HL-60/S4 (cell line): ENCODE measurements around the gene PLBD1.

ENCODE experiments used
- in situ Hi-C: fragments of 300-500 bp; cut with MboI; formaldehyde crosslinking; loops from 2 replicates; pipeline ENCODE4 v1.14.3; 2022; ENCODE audit warnings: low sequenced_read_pairs

PLBD1 gene, protein sequence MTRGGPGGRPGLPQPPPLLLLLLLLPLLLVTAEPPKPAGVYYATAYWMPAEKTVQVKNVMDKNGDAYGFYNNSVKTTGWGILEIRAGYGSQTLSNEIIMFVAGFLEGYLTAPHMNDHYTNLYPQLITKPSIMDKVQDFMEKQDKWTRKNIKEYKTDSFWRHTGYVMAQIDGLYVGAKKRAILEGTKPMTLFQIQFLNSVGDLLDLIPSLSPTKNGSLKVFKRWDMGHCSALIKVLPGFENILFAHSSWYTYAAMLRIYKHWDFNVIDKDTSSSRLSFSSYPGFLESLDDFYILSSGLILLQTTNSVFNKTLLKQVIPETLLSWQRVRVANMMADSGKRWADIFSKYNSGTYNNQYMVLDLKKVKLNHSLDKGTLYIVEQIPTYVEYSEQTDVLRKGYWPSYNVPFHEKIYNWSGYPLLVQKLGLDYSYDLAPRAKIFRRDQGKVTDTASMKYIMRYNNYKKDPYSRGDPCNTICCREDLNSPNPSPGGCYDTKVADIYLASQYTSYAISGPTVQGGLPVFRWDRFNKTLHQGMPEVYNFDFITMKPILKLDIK

DNA sequence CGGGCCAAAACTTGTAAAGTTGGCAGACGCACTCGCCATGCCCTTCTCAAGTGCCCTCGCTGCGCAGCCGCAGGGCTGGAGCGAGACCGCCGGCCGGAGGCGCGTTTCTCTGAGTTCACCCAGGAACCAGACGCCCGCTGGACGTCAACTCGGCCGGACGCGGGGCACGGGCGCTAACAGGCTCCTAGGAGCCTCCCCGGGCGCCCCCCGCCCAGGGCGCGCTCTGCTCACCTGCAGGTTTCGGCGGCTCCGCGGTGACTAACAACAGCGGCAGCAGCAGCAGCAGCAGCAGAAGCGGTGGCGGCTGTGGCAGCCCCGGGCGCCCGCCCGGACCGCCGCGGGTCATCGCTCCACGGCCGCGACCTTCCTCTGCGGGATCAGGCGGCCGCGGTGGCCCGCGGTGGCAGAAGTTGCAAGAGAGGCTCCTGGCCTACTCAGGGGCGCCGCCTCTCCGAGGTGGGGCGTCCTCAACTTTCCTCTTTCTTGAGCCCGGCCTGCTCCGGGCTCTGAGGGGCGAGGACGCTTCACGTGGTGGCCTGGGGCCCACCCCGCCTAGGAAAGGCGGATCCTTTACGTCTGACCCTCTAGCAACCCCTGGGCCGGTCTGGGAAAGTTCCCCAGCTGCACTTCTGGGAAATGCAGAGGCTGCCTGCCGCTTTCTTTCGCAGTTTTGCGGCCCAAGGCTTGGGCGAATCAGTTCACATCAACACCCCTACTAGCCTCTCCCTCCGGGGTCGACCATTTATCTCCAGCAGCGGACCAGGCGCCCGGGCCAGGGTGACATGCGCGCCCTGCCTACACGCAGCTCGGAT is at the start of gene PLBD1:
Gene PLBD1 (minus strand): TSS at position 533 of the 812 bp plus-strand sequence. CDS start 187 bp downstream, at position 346.
- in situ Hi-C loops, result no loop called here

DNA sequence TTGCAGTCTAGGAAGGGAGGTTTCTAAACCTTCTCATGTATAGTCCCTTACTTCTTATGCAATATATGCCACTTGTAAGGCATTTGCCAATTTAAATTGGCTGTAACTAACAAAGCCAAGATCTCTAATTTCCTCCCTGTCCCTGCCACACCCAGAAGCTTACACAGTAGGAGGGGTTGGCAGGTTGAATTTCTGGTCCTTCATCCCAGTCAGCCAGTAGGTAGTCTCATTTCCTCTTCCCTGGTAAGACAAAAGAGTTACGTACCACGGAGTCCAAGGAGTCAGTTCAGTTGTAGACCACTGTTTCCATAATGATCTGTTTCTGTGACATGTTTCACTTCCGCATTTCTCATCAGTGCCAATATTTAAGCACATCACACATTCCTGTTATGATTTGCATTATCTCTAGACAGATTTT is 47.0 kb upstream of the PLBD1 start:
- in situ Hi-C loops, result no loop called here

DNA sequence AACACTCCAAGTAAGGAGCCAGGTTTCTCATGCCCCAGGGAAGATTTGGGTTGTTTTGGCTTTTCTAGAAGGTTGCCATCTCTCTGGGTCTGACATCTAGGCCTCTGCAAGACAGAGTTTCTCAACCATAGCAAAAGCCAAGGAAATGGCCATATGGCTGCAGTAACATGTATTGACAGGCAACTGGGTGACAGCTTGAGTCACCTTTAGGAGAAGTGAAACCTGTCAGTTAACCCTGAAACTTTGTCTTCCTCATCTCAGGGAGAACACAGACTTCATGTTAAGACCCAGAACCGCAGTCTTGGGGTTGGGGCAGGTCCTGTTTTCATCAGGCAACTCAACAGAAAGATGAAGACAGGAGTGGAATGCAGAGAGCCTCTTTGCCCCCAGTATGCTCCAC is 46.0 kb upstream of the PLBD1 start:
- in situ Hi-C loops, result no loop called here

DNA sequence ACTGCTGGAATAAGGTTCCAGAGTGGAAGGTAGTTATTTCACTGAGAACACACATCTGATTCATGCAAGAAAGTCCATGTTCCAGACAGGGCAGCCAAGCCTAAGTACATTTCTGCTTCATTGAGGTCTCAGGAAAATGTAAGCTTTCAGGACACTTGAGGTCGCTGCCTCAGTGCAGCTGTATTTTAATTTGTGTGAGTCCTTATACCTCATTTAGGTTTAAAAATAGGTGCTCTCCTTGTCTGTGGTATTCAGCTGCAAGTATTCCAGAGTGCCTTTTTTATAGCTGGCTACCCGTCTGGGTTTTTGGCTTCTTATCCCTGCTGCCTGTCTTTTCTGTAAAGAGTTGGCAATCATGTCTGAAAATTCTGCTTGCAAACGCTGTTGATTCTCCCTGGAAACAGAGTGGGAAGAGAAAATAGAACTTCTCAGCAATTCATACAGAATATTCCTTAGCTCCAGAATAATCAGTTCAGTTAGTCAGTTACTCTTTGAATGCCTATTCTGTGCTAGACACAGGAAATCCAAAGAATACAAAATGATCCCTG is 45.3 kb upstream of the PLBD1 start:
- in situ Hi-C loops, result no loop called here

DNA sequence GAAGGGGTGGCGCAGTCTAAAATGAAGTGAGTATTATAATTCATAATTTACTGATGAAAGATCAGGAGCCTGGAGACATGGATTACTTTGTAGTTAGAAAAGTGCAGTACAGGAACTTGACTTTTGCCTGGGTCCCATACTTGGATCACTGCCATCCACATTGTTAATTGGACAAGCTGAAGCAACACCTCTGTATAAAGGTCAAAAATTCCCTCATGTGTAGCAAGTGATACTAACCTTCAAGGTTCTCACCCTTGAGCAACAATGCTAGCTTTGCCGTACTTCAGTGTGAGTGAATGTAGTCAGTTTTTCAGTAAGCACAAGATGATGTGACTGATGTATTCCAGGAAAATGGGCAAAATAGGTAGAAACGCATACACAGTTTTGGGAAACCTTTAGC is 44.6 kb upstream of the PLBD1 start:
- in situ Hi-C loops, result no loop called here

DNA sequence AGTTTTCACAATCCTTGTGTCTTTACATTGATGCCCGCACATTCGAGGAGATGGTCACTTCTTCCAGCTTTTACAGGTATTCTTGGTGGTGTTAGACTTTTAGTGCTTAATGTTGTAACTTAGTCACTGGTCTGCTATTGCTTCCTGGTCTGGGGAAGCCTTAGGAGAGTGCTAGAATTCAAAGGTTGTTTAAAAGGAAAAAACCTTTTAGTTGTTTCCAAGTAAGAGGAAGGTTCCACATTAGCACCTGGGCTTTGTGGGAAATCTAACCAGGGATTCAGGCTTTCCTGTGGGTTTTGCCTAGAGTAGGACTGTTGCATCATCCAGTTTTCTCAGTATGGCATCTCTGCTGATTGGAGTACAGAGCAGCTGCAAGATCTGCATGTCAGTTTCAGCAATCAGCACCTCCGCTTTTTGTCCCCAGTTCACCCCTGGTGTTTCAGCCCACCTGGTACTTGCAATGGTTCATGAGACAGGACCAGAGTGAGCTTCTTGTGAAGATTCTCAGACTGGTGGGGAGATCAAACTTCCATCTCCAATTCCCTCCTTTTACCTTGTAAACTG is 44.0 kb upstream of the PLBD1 start:
- in situ Hi-C loops, result no loop called here

DNA sequence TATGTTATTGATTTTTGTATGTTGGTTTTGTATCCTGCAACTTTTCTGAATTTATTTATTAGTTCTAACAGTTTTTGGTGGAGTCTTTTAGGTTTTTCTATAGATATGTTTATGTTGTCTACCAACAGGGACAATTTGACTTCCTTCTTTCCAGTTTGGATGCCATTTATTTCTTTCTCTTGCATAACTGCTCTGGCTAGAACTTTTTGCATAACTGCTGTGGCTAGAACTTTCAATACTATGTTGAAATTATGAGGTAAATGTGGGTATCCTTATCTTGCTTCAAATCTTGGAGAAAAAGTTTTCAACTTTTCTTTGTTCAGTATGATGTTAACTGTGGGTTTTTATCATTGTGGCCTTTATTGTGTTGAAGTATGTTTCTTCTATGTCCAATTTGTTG is 39.9 kb upstream of the PLBD1 start:
- in situ Hi-C loops, result no loop called here

DNA sequence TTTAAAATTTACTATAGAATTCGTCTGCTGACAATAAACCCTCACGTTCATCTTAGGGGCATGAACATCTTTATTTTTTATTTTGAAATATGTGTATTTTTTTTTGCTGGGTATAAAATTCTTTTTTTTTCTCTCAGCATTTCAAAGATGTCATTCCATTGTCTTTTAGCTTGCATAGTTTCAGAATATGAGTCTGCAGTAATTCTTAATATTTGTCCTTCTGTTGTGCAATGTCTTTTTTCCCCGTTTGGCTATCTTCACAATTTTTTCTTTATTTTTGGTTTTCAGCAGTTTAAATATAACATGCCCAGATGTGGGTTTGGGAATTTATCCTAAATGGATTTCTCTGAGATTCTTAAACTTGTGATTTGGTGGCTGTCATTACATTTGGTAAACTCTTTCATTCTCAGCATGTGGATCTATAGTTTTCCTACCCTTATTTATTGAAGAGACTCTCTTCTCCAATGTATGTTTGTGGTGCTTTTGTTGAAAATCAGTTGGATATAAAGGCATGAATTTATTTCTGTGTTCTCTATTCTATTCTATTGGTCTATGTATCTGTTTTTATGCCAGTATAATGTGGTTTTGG is 37.8 kb upstream of the PLBD1 start:
- in situ Hi-C loops, result no loop called here

DNA sequence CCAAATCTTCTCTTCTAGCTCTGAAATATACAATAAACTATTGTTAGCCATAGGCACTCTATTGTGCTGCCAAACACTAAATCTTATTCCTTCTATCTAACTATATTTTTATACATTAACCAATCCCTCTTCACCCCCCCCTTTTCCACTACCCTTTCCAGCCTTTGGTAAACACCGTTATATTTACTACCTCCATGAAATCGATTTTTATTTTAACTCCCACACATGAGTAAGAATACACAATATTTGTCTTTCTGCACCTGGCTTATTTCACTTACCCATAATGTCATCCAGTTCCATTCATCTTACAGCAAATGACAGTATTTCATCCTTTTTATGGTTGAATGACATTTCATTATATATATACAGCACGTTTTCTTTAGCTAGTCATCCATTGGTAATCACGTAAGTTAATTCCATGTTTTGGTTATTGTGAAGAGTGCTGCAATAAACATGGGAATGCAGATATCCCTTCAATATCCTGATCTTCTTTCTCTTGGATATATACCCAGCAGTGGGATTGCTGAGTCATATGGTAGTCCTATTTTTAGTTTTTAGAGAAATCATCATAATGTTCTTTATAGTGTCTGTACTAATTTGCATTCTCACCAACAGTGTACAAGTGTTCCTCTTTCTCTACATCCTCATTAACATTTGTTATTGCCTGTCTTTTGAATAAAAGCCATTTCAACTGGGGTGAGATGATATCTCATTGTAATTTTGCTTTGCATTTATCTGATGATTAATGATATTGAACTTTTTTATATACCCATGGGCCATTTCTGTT is 34.2 kb upstream of the PLBD1 start:
- in situ Hi-C loops, result no loop called here

DNA sequence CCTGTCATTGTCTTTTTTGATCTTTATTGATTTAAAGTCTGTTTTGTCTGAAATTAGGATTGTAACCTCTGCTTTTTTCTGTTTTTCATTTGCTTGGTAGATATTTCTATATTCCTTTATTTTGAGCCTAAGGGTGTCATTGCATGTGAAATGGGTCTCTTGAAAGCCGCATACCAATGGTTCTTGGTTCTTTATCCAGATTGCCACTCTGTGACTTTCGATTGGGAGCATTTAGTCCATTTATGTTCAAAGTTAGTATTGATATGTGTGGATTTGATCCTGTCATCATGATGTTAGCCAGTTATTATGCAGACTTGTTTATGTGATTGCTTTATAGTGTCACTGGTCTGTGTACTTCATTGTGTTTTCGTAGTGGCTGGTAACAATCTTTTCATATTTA is 29.8 kb upstream of the PLBD1 start:
- in situ Hi-C loops, result no loop called here

DNA sequence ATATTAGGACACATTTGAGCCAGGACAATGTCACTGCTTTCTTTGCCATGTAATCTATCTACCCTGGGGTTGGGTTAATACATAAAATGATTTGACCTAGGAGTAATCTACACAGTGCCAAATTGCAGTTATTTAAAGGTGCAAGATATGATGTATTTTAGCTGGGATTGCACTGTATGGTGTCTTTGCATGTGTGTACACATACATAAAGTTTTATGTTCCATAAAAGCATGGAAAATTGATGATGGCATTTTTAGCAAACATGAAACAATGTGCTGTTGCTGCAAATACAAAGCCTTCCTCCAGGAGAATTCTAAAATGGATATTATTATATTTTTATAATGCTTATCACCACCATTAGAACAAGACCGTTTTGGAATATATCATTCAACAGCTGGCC is 24.0 kb upstream of the PLBD1 start:
- in situ Hi-C loops, result no loop called here

DNA sequence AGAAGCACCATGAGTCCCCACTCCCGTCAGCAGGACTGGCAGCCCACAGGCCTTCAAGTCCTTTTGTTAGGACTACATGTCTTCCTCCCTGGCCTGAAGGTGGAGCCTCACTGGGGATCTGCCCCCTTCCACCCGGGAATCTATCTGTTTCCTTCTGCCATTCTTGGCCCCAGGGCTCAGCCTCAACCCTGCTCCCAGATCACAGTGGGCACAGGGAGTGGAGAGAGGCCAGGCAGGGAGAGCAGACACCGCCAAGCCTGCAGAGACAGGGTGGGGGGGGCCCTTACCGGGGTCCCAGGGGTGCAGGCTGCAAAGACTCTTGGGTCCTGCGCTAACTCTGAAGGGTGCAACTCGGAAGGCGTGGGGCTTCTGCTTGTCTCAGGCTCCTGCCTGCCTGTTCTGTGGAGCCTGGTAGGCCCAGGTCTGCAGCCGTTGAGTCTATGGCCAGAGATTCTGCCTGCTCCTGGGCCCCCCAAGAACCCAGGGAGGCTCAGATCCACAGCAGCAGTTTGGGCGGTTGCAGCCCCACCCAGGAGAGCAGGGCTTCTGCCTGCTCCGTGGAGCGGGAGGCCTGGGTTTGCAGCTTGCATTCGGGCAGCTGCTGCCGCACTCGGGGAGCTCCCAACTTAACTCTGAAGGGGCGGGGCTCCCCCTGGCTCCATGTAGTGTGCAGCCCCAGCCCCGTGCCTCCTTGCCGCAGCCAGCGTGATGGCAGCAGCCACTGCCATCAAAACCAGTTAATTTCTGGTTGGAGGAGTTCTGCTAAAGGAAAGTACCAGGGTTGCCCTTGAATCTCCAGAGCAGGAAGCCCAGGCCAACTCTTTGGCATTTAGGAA is 21.7 kb upstream of the PLBD1 start:
- in situ Hi-C loops, result no loop called here

DNA sequence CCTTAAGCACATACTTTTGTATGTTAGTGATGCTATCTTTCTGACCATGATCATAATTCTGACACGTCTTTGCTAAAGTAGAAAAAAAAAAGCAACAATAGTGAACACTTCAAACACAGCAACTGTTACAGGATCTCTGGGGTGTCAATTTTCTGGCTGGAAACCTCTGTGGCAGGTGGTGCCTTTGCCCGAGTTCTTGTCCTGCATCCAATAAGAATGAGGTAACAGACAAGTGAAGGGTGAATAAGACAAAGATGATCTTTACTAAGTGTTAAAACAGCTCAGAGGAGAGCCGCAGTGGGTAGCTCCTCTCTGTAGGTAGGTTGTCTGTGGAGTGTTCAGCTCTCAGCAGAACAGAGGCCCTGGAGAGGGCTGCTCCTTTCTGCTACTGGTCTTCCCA is 20.9 kb upstream of the PLBD1 start:
- in situ Hi-C loops, result no loop called here

DNA sequence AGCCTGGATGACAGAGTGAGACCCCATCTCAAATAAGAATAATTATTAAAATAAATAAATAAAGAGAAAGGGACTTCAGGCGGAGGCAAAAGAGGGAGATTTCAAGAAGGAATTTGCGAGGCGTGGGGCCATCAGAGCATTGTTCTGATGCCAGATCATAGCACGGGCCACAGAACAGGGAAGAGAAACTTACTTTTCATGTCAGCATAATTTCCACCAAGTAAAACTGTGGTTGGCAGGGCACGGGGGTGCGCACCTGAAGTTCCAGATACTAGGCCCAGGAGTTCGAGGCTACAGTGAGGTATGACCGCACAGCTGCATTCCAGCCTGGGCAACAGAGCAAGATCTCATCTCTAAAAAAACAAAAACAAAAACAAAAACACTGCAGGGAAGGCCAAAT is 11.0 kb upstream of the PLBD1 start:
- in situ Hi-C loops, result no loop called here

DNA sequence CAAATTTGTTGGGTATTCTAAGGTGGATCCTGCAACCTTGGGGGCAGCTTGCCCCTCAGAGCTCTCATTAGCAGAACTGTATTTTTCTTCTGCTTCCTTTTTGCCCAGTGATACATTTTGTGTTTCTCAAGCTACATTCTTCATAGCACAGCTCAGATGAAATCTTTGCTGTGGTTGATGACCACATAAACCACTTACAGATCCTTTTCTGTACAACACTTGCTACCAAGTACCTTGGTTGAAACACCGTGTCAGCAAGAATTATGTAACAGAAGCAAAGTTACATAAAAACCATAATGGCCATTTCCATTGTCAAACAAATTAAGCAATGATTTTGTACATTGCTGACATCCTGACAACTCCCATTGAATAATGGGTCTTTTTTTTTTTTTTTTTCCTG is 9.7 kb upstream of the PLBD1 start:
- in situ Hi-C loops, result no loop called here

DNA sequence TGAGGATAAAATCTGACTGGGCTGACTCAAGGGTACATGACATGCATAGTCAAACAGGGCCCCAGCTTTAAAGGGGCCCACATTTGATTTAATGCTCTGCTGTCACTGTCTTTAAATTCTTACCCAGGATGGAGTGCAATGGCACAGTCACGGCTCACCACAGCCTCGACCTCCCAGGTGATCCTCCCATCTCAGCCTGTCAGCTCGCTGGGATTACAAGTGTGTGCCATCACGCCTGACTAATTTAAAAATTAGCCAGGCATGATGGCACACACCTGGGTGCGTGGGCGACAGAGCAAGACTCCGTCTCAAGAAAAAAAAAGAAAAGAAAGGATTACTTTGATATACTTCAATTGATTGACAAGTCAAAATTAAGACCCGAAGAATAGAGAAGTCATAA is 9.2 kb upstream of the PLBD1 start:
- in situ Hi-C loops, result no loop called here

DNA sequence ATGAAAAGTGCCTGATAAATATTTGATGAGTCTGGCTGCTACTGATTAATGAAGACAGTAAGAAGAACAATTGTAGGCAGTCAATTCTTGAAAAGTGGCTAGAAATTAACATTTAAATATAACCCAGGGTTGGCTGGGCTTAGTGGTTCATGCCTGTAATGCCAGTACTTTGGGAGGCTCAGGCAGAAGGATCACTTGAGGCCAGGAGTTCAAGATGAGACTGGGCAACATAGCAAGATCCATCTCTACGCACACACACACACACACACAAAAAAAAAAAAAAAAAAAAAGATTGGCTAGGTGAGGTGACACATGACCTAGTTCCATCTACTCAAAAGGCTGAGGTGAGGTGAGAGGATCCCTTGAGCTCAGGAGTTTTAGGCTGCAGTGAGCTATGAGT is 7.9 kb upstream of the PLBD1 start:
- in situ Hi-C loops, result no loop called here

DNA sequence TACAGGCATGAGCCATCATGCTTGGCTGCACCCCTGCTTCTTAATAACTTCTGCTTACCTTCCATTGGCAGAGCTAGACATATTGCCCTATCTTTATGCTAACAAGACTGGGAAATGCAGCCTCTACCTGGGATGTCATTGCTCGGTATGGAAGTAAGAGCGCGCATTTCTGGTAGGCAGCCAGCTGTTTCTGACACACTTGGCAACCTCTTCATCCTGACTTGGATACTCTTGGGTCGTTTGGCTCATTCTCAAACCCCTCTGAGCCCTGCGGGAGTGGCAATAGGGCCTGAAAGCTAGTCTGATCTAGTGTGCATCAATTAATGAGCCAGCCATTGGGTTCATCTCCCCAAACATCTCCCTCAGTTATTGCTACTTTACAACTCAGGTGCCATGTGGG is 5.4 kb upstream of the PLBD1 start:
- in situ Hi-C loops, result no loop called here

DNA sequence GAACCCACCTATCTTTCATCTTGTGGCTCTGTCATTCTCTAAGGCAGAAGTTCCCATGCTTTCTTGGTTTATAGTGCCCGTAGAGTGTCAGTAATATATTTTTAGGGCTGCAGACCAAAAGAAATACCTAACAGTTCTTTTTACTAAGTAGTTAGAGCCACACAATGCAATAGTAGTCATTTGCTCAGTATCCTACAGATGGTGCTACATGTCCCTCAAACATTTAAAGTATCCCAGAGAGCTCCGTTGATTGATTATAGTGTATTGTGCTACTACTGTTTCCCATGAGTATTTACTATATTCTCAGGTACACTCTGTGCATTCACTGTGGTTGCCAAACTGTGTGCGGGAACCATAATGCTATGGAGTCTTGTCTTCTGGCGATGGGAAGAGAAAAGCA is 4.7 kb upstream of the PLBD1 start:
- in situ Hi-C loops, result no loop called here
